GM12874 (cell line): ENCODE measurements around the gene PRRG2.

Experiments
- TF ChIP-seq, protein P1 (sequence below): IDR thresholded peaks from 2 replicates; pipeline ENCODE4 v1.5.1; 2011; ENCODE audit warnings: low read depth, mild to moderate bottlenecking, control low read depth, low read length, moderate library complexity; ENCODE audit not compliant: insufficient read depth

The PRRG2 gene

DNA sequence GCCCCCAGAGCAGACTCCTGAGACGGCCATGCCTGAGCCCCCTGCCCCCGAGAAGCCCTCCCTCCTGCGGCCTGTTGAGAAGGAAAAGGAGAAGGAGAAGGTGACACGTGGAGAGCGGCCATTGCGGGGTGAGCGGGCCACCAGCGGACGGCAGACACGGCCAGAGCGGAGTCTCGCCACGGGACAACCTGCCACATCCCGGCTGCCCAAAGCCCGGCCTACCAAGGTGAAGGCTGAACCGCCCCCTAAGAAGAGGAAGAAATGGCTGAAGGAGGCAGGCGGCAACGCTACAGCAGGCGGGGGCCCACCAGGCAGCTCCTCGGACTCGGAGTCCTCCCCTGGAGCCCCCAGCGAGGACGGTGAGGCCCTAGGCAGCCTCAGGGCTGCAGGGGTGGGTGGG lies 34.7 kb downstream of the PRRG2 start:
- TF ChIP-seq, protein P1, sequence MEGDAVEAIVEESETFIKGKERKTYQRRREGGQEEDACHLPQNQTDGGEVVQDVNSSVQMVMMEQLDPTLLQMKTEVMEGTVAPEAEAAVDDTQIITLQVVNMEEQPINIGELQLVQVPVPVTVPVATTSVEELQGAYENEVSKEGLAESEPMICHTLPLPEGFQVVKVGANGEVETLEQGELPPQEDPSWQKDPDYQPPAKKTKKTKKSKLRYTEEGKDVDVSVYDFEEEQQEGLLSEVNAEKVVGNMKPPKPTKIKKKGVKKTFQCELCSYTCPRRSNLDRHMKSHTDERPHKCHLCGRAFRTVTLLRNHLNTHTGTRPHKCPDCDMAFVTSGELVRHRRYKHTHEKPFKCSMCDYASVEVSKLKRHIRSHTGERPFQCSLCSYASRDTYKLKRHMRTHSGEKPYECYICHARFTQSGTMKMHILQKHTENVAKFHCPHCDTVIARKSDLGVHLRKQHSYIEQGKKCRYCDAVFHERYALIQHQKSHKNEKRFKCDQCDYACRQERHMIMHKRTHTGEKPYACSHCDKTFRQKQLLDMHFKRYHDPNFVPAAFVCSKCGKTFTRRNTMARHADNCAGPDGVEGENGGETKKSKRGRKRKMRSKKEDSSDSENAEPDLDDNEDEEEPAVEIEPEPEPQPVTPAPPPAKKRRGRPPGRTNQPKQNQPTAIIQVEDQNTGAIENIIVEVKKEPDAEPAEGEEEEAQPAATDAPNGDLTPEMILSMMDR = no peak

DNA sequence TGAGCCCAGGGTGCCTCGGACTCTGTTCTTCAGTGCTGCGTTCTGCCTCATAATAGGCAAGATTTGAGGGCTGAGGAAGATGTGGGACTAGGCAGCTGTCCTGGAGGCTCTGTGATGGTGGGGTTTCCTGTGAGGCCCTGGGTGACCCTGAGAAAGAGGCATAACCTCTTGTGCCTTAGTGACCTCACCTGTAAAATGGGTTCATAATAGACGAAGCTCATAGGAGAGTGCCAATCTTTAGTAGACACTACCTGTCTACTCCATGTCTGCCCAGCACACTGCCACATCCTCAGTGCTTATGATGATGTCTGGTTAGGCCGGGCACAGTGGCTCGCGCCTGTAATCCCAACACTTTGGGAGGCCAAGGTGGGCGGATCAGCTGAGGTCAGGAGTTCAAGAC lies 35.4 kb downstream of the PRRG2 start:
- TF ChIP-seq, protein P1 = no peak

DNA sequence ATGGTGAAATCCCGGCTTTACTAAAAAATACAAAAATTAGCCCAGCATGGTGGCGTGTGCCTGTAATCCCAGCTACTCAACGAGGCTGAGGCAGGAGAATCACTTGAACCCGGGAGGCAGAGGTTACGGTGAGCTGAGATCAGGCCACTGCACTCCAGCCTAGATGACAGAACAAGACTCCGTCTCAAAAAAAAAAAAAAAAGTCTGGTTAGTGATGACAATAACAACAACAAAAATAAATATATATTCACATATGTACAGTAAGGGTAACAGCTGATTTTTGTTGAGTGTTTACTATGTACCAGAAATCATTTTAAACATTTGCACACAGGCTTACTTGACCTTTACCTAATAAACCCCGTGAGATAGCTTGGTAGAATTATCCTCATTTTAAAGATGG lies 35.8 kb downstream of the PRRG2 start:
- TF ChIP-seq, protein P1 = no peak

DNA sequence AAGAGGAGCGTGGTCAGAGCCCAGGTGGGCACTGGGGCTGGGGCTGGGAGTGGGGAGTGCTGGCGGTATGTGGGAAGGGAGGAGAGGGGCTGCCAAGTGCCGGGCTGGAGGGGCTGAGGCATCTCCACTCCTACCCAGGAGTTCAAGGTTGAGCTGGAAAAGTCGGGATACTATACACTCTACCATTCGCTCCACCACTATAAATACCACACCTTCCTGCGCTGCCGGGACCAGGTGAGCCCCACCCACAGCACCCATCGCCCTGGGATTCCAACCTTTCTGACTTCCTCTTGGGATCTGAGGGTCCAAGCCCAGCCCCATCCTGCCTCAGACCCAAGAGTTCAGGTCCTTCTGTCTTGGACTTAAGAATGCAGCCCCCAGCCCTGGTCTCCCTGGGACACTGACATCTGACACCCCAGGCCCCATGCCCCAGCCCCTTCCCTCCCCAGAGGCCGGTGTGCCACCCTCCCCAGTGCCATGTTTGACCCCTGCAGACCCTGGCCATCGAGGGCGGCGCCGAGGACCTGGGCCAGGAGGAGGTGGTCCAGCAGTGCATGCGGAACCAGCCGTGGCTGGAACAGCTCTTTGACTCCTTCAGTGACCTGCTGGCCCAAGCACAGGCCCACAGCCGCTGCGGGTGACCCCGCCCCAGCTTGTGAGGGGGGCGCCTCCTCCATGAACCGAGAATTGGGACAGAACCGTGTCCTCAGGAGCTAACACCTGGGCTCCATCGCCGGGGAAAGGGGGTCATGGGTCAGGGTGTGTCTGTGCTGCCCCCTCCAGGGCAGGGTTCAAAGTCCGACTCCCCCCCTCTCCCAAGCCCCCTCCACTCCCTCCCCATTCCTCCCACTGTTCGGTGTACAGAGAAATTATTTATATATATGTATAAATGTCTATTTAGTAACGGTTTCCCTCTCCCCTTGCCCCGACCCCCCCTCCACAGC lies 44.1 kb downstream of the PRRG2 start:
- TF ChIP-seq, protein P1 = no peak

DNA sequence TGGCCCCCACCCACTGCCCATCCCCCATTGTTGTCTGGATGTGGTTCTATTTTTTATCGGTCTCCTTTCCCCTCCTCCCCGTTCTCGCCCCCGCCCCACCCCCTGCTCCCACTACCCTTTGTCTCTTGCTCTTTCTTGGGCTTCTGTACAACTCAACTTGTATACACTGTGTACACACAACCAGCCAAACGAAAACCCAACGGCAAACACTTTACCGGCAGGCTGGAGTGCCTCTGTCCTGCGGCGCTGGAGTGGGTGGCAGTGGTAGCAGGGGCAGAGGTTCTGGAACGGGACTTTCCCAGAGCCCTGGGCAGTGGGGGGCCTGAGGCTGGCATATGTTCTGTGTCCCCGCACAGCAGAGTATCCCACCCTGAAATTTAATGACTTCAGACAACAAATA lies 45.1 kb downstream of the PRRG2 start:
- TF ChIP-seq, protein P1 = no peak

DNA sequence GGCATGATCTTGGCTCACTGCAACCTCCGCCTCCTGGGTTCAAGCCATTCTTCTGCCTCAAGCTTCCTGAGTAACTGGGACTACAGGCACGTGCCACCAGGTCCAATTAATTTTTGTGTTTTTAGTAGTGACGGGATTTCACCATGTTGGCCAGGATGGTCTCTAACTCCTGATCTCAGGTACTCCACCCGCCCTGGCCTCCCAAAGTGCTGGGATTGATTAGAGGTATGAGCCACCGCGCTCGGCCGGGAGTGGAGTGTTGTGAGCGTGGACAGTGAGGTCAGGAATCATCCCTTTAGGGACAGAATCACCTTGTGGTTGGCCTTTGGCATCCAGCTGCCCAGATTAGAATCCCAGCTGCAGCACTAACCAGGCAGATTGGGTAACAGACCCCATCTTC lies 48.5 kb downstream of the PRRG2 start:
- TF ChIP-seq, protein P1 = no peak

DNA sequence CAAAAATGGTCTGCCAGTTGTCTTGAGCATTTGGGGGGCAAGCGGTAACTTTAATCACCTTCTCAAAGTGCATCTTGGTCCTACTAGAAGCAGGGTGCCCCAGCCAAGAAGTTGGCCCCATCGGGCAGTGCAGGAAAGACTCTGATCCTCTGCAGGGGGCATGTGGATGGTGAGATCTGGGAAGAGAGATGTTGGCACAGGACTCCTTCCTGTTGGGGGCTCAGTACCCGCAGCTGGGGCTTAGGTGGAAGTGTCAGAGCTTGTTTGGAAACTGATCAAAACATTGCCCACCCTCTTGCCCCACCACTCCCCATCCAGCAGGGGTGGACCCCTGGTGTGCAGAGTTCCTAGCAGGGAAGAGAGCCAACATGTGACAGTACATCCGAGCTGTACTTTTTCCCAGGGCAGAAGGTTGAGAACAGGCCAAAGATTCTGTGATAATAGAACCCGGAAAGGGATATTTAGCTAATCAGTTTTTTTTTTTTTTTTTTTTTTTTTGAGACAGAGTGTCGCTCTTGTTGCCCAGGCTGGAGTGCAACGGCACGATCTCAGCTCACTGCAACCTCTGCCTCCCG lies 50.0 kb downstream of the PRRG2 start:
- TF ChIP-seq, protein P1 = no peak
